ENCODE data around the gene DISC1.

Gene DISC1

GRCh38 chr1:231807541-231807940 lies 181.0 kb downstream of the DISC1 start:
- H3K4me3 ChIP-seq (ENCODE audit: low read length): no peak overlapping the region
- no peak for TF ChIP-seq ZNF274 (IDR thresholded peaks at IDR 0.05; ENCODE audit: low read depth, low read length)

- no peak overlapping the region for H3K4me3 ChIP-seq (ENCODE audit: low read length)
- TF ChIP-seq ZNF274 (IDR thresholded peaks at IDR 0.05; ENCODE audit: low read depth, low read length): no peak
These were observed 181.5 kb downstream of the DISC1 start for GRCh38 chr1:231808116-231808515.

GRCh38 chr1:231808990-231809389 lies 182.4 kb downstream of the DISC1 start:
- no peak for TF ChIP-seq ZNF274 (IDR thresholded peaks at IDR 0.05; ENCODE audit: low read depth, low read length)
- H3K4me3 ChIP-seq (ENCODE audit: low read length): no peak overlapping the region

- TF ChIP-seq ZNF274 (IDR thresholded peaks at IDR 0.05; ENCODE audit: low read depth, low read length): no peak
These were observed 183.8 kb downstream of the DISC1 start for GRCh38 chr1:231810415-231810814.

GRCh38 chr1:231814021-231814420 lies 187.4 kb downstream of the DISC1 start:
- no peak for TF ChIP-seq ZNF274 (IDR thresholded peaks at IDR 0.05; ENCODE audit: low read depth, low read length)
- no peak overlapping the region for H3K4me3 ChIP-seq (ENCODE audit: low read length)

More at GRCh38 chr1:231810415-231810814, 183.8 kb downstream of the DISC1 start:
- H3K4me3 ChIP-seq (ENCODE audit: low read length): no peak overlapping the region

- no peak overlapping the region for H3K4me3 ChIP-seq (ENCODE audit: low read length)
- TF ChIP-seq ZNF274 (IDR thresholded peaks at IDR 0.05; ENCODE audit: low read depth, low read length): no peak
These were observed 187.9 kb downstream of the DISC1 start for GRCh38 chr1:231814521-231814920.

- no peak overlapping the region for H3K4me3 ChIP-seq (ENCODE audit: low read length)
- no peak for TF ChIP-seq ZNF274 (IDR thresholded peaks at IDR 0.05; ENCODE audit: low read depth, low read length)
These were observed 191.2 kb downstream of the DISC1 start for GRCh38 chr1:231817801-231818200.

GRCh38 chr1:231818337-231818736 lies 191.7 kb downstream of the DISC1 start:
- no peak for TF ChIP-seq ZNF274 (IDR thresholded peaks at IDR 0.05; ENCODE audit: low read depth, low read length)

GRCh38 chr1:231821281-231821680 lies 194.7 kb downstream of the DISC1 start:
- no peak for TF ChIP-seq ZNF274 (IDR thresholded peaks at IDR 0.05; ENCODE audit: low read depth, low read length)
- no peak overlapping the region for H3K4me3 ChIP-seq (ENCODE audit: low read length)

More at GRCh38 chr1:231818337-231818736, 191.7 kb downstream of the DISC1 start:
- H3K4me3 ChIP-seq (ENCODE audit: low read length): no peak overlapping the region

- H3K4me3 ChIP-seq (ENCODE audit: low read length): no peak overlapping the region
- TF ChIP-seq ZNF274 (IDR thresholded peaks at IDR 0.05; ENCODE audit: low read depth, low read length): no peak
These were observed 195.5 kb downstream of the DISC1 start for GRCh38 chr1:231822041-231822440.

GRCh38 chr1:231826566-231826965 lies 200.0 kb downstream of the DISC1 start:
- no peak for TF ChIP-seq ZNF274 (IDR thresholded peaks at IDR 0.05; ENCODE audit: low read depth, low read length)
- no peak overlapping the region for H3K4me3 ChIP-seq (ENCODE audit: low read length)

GRCh38 chr1:231827337-231828105 lies 200.9 kb downstream of the DISC1 start:
- H3K4me3 ChIP-seq (ENCODE audit: low read length): no peak overlapping the region

GRCh38 chr1:231828182-231828920 lies 201.8 kb downstream of the DISC1 start:
- TF ChIP-seq ZNF274 (IDR thresholded peaks at IDR 0.05; ENCODE audit: low read depth, low read length): no peak
- no peak overlapping the region for H3K4me3 ChIP-seq (ENCODE audit: low read length)

More at GRCh38 chr1:231827337-231828105, 200.9 kb downstream of the DISC1 start:
- TF ChIP-seq ZNF274 (IDR thresholded peaks at IDR 0.05; ENCODE audit: low read depth, low read length): no peak

- H3K4me3 ChIP-seq (ENCODE audit: low read length): no peak overlapping the region
- no peak for TF ChIP-seq ZNF274 (IDR thresholded peaks at IDR 0.05; ENCODE audit: low read depth, low read length)
These were observed 202.7 kb downstream of the DISC1 start for GRCh38 chr1:231829332-231829731.
